ENCODE results near the gene NRP1.

NRP1 gene

DNA sequence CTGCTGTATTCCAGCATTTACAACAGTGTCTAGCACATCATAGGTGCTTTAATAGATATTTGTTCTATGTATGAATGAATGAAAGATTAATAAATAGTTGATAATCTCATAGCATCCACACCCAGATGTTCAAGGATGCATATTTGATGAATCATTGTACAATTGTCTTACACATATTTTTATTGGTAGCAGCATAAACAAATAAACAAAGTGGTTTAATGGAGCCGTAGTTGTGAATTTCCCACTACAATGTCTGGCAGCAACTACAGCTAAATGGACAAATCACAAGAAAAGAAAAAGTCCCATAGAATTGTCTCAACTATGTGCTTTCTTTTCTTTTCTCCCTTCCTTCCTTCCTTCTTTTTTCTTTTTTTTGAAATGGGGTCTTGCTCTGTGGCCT, 150.8 kb downstream of the NRP1 start:
- no peak overlapping the region for H3K27ac Mint-ChIP-seq
- H3K4me3 Mint-ChIP-seq: no peak overlapping the region
- H3K9me3 Mint-ChIP-seq (ENCODE audit: low read depth): no peaks in the 10 kb centered on the region
- no peaks in the 10 kb centered on the region for H3K36me3 Mint-ChIP-seq
- no peaks in the 10 kb centered on the region for H3K27me3 Mint-ChIP-seq
- H3K4me1 Mint-ChIP-seq (ENCODE audit: low read depth): peaks cover 2% of the 10 kb centered on the region

DNA sequence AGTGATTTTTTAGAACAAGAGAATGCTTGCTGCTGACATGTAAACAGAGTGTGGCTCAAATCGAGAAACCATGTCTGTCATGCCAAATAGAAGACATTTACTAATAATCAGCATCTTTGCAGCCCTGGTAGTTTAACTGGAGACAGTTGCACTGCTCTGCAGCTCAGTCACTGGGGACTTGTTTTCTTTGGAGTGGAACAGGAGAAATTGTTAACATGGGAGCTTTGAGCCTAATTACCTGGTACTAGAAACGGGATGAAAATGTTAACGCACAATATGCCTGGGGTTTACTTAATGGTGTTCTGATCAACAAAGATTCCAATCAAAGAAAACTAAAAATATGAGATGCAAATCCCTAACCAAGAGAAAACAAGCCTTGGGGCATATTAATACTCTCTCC, 153.5 kb downstream of the NRP1 start:
- no peak overlapping the region for H3K4me3 Mint-ChIP-seq
- H3K36me3 Mint-ChIP-seq: no peaks in the 10 kb centered on the region
- no peak overlapping the region for H3K27ac Mint-ChIP-seq
- peaks cover 2% of the 10 kb centered on the region for H3K4me1 Mint-ChIP-seq (ENCODE audit: low read depth)
- peaks cover 2% of the 10 kb centered on the region for H3K27me3 Mint-ChIP-seq
- H3K9me3 Mint-ChIP-seq (ENCODE audit: low read depth): no peaks in the 10 kb centered on the region

DNA sequence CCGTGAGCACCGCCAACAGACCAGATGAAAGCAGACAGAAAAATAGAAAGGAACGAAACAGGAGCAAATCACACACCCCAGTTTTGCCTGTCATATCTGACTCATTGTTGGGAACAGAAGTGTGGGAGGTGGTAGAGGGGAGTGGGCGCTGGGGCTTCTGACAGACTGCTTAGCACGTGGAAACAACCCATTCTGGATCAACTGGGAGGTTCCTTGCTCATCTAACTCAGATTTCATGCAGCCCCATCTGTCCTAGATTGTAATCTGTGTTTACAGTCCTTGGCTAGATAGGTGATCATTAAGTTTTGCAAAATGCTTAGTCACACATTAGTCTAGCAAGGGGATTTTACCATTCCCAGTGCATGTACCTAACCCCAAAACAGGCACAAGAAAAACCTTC, 154.1 kb downstream of the NRP1 start:
- Mint-ChIP-seq H3K4me1 (ENCODE audit: low read depth) (peaks cover 2% of the 10 kb centered on the region), H3K9me3 (ENCODE audit: low read depth) (no peaks in the 10 kb centered on the region), H3K36me3 (no peaks in the 10 kb centered on the region), H3K4me3 (no peak overlapping the region), H3K27ac (no peak overlapping the region), H3K27me3 (peaks cover 2% of the 10 kb centered on the region)

DNA sequence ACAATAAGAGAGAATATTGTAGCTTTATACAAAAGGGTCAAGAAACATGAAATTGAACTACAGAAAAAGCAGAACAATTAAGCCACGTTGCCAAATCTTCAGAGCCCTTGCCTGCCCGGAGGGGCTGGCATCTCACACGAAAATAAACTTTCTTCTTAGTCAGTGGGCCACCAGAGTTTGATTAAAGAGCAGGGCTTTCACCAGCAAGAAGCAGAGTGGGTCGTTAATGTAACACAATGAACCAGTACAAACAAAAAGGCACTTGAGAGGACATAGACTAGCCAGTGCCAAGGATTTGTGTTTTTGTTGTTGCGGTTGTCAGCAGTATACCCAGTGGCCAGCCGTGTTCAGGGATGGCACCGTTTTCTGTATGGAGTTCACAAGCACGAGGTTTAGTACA, 155.4 kb downstream of the NRP1 start:
- H3K9me3 Mint-ChIP-seq (ENCODE audit: low read depth): no peaks in the 10 kb centered on the region
- no peak overlapping the region for H3K27ac Mint-ChIP-seq
- H3K4me1 Mint-ChIP-seq (ENCODE audit: low read depth): peaks cover 2% of the 10 kb centered on the region
- H3K4me3 Mint-ChIP-seq: no peak overlapping the region
- H3K27me3 Mint-ChIP-seq: peaks cover 2% of the 10 kb centered on the region
- no peaks in the 10 kb centered on the region for H3K36me3 Mint-ChIP-seq

DNA sequence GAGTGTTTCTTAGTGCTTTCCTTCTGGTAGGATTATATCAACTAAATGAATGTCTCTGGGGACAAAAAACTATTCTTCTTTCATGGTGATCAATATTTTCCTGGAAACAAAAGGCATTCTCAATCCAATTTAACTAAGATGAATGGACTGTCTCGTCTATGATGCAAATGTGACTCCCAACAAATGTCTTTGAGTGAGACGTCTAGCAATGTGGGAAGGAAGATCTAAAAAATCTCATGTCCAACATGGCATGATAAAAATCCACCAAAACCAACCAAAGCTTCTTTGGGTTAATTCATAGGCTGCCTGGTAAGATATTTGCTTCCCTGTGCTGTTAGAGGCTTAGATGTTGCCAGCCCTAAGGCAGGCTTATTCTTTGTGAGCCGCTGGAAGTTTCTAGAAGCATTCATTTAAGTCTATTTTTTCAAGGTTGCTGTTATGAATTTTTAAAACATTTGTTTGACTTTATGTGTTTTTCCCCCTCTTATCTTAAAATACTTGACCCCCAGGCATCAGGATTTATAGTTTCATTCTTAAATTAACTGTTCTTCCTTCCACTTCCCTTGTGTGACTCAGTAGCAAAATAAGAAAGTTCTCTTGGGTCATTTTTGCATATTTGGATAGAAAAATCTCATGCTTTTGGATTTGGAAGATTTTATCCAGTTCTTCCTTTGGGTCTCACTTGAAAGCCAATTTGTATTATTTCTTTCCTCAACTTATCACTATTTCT, 156.3 kb downstream of the NRP1 start:
- H3K27me3 Mint-ChIP-seq: peaks cover 2% of the 10 kb centered on the region
- no peaks in the 10 kb centered on the region for H3K36me3 Mint-ChIP-seq
- H3K4me3 Mint-ChIP-seq: no peak overlapping the region
- no peaks in the 10 kb centered on the region for H3K9me3 Mint-ChIP-seq (ENCODE audit: low read depth)
- H3K27ac Mint-ChIP-seq: no peak overlapping the region
- peaks cover 2% of the 10 kb centered on the region for H3K4me1 Mint-ChIP-seq (ENCODE audit: low read depth)

DNA sequence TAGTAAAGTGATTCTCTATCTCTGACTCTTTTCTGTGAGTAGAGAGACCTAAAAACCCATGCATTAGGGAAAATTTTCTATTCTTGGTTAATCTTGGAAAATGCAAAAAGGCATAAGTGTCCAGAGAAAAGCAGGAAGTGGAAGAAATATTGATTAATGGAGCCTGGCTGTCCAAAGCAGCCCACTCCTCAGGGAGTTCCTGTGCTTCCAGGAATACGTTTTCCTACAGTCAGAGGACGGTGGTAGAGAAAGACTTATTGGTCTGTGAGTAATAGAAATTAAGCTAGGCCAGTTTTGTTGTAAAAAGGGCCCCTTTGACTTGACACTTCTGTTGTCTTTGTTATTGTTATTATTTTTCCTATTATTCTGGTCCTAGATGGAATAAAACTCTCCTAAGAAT, 157.8 kb downstream of the NRP1 start:
- Mint-ChIP-seq H3K36me3 (no peaks in the 10 kb centered on the region), H3K27ac (no peak overlapping the region), H3K9me3 (ENCODE audit: low read depth) (no peaks in the 10 kb centered on the region), H3K4me3 (no peak overlapping the region), H3K4me1 (ENCODE audit: low read depth) (peaks cover 2% of the 10 kb centered on the region), H3K27me3 (peaks cover 2% of the 10 kb centered on the region)

DNA sequence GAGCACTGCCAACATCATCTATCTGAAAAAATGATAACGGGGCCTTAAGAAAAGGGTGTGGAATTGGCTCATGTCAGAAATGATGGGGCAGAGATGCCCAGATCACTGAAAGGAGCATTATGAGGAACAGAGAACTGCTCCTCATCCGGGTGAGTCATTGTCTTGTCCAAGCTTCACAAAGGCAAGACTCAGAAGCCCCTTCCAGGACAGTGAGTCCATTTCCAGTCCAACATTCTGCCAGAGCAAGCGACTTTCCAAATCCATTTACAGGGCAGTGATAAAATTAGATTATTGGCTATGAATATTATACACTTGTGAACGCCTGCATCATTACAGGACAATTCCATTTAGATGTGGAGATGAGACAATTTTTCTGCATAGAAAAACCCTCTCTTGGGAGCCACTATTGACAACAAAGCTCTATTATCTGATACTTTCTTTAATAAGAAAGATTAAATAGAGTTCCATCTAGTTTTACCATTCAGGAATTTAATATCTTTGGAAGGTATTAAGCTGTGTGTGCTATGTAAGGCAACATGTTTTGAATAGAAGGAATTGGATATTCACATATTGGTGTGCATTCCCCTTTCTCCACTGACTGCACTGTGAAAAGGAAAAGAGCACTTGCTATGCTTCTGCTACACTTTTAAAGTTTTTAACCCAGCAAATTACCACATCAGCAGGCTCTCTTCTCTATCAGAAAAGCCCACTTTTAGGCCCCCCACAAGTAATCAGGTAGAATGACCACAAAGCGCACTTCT, 159.6 kb downstream of the NRP1 start:
- Mint-ChIP-seq H3K9me3 (ENCODE audit: low read depth) (no peaks in the 10 kb centered on the region), H3K36me3 (no peaks in the 10 kb centered on the region), H3K27ac (no peak overlapping the region), H3K4me1 (ENCODE audit: low read depth) (no peaks in the 10 kb centered on the region), H3K4me3 (no peak overlapping the region), H3K27me3 (peaks cover 5% of the 10 kb centered on the region)

DNA sequence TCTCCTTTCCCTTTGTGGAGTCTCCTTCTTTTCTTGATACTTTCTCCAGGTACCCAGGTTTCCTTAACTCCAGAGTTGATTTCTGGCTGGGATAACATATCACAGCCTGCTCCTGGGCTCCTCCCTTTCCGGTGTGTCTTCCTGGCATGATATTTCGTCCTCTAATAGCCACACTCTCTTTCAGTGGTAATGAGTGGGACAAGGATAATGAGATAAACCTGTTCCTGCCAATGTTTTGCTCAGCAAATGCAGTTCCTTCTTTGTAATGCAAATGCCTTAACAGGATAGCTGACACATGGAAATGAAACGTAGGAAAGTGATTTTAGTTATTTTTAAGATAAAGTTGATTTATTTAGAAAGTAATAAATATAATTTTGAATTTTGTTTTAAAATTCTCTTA, 168.6 kb downstream of the NRP1 start:
- Mint-ChIP-seq H3K27me3 (no peaks in the 10 kb centered on the region), H3K4me1 (ENCODE audit: low read depth) (peaks cover 3% of the 10 kb centered on the region), H3K4me3 (no peak overlapping the region), H3K9me3 (ENCODE audit: low read depth) (no peaks in the 10 kb centered on the region), H3K27ac (no peak overlapping the region), H3K36me3 (no peaks in the 10 kb centered on the region)

DNA sequence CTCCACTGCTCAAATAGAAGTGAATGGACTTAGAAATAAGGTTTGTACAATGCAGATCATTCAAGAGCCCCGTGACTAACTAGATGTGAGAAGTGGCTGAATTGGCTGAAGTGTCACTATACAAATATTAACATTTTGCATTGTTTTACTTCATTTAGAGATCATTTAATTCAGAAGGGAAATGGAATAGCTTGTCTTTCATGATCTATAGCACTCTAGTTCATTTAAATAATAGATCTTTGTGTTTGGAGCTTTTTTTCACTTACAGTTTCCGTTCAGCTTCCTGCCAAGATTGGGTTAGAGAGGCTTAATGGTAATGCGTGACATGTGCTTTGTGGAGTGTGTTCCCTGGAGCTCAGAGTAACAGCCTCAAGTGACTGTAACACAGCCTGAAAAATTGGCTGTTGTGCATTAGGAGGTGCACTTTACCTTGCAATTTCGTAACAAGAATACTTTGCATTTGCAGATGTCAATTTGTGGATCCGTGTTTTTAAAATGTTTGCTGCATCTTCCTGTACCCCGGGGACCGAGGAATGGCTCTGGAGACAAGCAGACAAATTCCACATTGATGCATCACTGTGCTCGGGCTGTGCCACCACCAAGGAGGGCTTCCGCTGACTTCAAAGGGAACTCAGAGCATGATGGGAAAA, 170.3 kb downstream of the NRP1 start:
- Mint-ChIP-seq H3K27me3 (no peaks in the 10 kb centered on the region), H3K27ac (no peak overlapping the region), H3K9me3 (ENCODE audit: low read depth) (no peaks in the 10 kb centered on the region), H3K4me1 (ENCODE audit: low read depth) (peaks cover 3% of the 10 kb centered on the region), H3K36me3 (no peaks in the 10 kb centered on the region), H3K4me3 (no peak overlapping the region)

DNA sequence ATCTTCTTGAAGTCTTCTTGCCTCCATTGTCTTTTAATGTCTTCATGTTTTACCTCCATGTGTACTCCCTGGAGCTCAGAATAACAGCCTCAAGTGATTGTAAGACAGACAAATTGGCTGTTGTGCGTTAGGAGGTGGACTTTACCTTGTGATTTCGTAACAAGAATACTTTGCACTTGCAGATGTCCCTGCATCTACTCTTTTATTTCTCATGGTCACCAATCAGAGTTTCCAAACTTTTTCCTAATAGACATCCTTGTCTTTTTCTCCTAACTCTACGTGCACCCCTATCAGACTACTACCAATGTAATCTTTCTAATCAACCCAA, 172.3 kb downstream of the NRP1 start:
- Mint-ChIP-seq H3K4me3 (no peak overlapping the region), H3K36me3 (no peaks in the 10 kb centered on the region), H3K4me1 (ENCODE audit: low read depth) (peaks cover 3% of the 10 kb centered on the region), H3K9me3 (ENCODE audit: low read depth) (no peaks in the 10 kb centered on the region), H3K27me3 (no peaks in the 10 kb centered on the region), H3K27ac (no peak overlapping the region)

DNA sequence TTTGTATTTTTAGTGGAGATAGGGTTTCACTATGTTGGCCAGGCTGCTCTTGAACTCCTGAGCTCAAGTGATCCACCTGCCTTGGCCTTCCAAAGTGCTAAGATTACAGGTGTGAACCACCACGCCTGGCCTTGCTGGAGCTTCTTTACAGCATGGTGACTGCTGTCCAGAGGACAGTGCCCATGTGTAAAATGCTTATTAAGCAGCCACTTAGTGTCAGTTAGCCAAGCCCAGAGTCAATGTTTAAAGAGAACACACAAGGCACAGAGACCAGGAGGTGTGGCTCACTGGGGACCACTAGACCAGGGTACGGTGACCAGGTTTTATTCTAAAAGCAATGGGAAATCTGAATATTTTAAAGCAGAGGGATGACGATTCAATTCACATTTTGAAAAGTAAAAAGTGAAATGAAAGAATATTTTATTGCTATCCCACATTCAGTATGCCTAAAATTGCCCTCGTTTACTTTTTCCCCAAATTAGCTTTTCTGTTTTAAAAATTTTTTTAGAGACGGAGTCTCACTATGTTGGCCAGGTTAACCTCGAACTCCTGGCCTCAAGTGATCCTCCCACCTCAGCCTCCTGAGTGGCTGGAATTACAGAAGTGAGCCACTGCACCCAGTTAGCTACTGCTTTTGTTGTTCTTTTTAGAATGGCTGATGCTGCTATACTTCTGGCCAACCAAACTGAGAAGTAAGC, 172.8 kb downstream of the NRP1 start:
- H3K27me3 Mint-ChIP-seq: no peaks in the 10 kb centered on the region
- H3K4me1 Mint-ChIP-seq (ENCODE audit: low read depth): peaks cover 3% of the 10 kb centered on the region
- no peaks in the 10 kb centered on the region for H3K36me3 Mint-ChIP-seq
- H3K9me3 Mint-ChIP-seq (ENCODE audit: low read depth): no peaks in the 10 kb centered on the region
- H3K4me3 Mint-ChIP-seq: no peak overlapping the region
- H3K27ac Mint-ChIP-seq: no peak overlapping the region

DNA sequence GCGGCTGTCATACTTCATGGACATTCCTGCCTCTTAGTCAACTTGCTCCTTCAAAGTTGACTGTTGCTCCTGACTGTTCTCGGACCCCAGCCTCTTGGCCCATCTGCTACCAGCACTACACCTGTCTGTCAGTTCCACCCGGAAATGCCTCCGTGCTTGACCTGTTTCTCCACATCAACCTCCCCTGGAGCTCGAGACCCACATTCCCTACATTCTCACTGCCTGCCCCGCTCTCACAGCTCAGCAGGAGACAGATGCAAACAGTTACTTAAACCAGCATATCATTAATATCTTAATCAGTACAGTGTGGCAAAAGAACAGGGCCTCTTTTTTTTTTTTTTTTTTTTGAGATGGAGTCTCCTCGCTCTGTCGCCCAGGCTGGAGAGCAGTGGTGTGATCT, 174.3 kb downstream of the NRP1 start:
- Mint-ChIP-seq H3K4me1 (ENCODE audit: low read depth) (peaks cover 9% of the 10 kb centered on the region), H3K36me3 (no peaks in the 10 kb centered on the region), H3K27ac (no peak overlapping the region), H3K27me3 (no peaks in the 10 kb centered on the region), H3K4me3 (no peak overlapping the region), H3K9me3 (ENCODE audit: low read depth) (no peaks in the 10 kb centered on the region)

DNA sequence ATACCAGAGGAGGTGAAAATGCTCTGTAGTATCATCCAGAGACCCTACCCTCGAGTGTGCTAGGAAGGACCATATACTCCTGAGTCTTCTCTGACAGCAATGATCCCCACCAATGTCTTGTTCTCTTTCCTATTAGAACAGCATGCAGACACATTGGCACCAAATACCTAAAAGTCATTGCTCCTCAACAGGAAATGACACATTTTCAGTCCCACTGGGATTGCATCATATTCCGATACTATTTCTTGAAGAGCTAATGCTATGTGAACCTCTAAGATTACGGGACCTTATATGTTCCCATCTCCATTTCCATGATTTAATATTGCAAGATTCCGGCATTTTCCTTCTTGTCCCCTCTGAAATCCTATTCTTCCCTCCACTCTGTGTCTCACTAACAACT, 177.4 kb downstream of the NRP1 start:
- Mint-ChIP-seq H3K4me3 (no peak overlapping the region), H3K9me3 (ENCODE audit: low read depth) (no peaks in the 10 kb centered on the region), H3K4me1 (ENCODE audit: low read depth) (peaks cover 29% of the 10 kb centered on the region), H3K36me3 (no peaks in the 10 kb centered on the region), H3K27me3 (no peaks in the 10 kb centered on the region), H3K27ac (no peak overlapping the region)

DNA sequence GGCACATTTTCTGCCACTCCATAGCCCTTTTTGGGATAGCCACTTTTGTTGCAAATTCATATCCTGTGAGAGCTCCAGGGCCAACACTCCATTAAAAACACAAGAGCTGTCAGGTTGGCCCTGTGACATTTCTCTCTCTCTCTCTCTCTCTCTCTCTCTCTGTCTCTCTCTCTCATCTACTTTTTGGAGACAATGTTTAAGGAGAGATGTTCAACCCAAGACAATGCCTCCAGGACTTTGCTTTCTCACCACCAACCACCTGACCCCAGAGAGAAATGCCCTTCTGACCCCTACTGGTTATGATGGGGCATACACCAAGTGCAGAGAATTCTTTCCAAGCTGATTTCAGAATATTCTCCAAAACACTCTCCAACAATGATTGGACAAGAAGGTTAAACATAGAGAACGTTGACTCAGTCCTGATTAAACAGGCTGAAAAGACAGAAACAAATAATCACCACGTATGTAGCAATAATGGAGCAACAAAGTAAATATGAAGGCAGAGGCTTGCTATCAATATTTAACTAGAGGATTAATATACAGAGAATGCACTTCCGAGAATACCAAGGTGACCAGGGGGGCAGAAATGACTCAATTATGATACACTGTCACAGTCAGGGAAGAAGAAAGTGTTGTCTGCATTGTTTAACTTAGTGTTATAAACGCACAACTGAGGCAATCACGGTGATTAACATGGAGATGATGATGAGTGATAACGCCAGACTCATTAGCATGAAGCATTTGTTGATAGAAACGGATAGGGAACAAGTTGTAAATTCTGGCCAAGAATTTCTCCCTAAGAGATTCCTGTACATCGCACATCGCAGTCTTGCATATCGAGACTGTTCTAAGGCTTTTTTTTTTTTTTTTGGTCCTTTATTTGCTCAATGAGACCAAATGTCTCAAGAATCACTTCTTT, 178.5 kb downstream of the NRP1 start:
- Mint-ChIP-seq H3K36me3 (no peaks in the 10 kb centered on the region), H3K4me3 (no peak overlapping the region), H3K9me3 (ENCODE audit: low read depth) (no peaks in the 10 kb centered on the region), H3K27ac (no peak overlapping the region), H3K4me1 (ENCODE audit: low read depth) (peaks cover 36% of the 10 kb centered on the region), H3K27me3 (no peaks in the 10 kb centered on the region)
